Neural progenitor cell (in vitro differentiated cells): ENCODE results near the gene KCNC1.

Experiments
- CTCF ChIP-seq: fragments of 200-600 bp; sonication (generic); IDR thresholded peaks from 2 replicates; pipeline ENCODE4 v1.5.1; 2017; ENCODE audit warnings: antibody characterized with exemption, mild to moderate bottlenecking
- EZH2phosphoT487 ChIP-seq: fragments of 200-600 bp; sonication (generic); IDR thresholded peaks from 2 replicates; pipeline ENCODE4 v1.6.1; 2017; ENCODE audit warnings: antibody characterized with exemption

- no peak for TF ChIP-seq CTCF
- TF ChIP-seq EZH2phosphoT487: no peak
Measured at GRCh38 chr11:17782603-17783337, 48.2 kb downstream of the KCNC1 start.
